Activated gamma-delta T cell treated with anti-CD3 and anti-CD28 coated beads, Interleukin-2, amount 50 U/mL, for 16 hours (primary cell): ENCODE measurements around the gene A1BG.
A peak's percentile ranks its signal among the peaks of the same experiment; 100 is the strongest.
"Not testable (repeated sequence)": the region's sequence is repeated elsewhere in the genome, so short reads cannot be mapped to it uniquely, and the experiment has no call there.

ENCODE experiments used
- DNase-seq: peaks from one replicate; pipeline ENCODE4 v3.0.0-alpha.2; 2020; ENCODE audit warnings: low read depth

A1BG gene

DNA sequence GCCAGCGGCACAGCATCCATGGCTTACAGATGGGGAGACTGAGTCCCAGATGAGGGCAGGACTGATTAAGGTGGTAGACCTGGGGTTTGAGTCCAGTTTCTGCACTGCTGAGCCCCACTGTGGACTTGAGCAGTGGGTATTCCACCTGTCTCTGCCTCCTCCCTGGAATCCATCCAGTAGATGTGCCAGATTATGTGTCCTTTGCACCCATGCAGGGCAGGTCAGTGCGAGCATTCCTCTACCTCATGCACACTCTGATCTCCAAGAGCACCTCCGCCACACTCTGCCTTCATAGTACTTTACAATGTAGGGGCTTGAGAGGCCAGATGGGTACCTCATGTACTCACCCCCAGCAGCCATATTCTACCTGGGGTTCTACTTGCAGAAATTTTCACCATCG is 16.5 kb downstream of the A1BG start:
- no peak for DNase-seq

DNA sequence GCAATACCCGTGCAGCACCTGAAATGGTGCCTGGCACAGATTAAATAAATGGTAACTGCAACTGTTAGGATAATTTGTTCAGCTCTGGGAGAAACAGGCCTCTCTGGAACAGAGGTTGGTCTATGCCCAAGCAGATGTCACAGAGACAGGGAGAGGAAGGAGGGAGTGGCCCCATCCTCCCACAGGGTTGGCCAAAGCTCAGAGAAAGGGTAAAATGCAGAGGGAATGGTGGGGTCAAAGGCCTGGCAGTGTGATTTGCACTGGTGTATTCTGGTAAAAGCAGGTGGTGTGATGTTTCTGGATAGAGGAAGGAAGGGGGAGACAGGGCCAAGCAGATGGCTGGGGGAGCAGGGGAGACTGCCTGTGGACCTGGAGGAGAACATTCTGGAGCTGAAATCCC is 17.1 kb downstream of the A1BG start:
- no peak for DNase-seq

DNA sequence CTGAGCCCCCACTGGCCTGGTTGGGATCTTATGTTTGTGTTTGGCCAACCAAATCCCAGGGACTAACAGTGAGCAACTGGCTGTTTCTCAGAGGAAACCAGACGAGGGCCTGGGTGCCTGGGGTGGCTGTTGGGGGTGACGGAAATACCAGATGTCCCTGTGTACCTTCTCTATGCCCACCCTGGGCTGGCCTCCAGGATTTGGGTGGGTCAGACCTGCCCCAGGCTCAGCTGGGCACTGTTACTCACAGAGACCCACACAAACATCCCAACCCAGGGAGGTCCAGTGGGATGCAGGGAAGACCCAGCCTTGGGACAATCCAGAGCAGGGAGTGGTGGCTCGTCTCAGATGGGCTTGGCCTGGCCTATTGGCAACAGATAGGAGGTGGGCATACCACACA is 17.7 kb downstream of the A1BG start:
- DNase-seq, result no peak

DNA sequence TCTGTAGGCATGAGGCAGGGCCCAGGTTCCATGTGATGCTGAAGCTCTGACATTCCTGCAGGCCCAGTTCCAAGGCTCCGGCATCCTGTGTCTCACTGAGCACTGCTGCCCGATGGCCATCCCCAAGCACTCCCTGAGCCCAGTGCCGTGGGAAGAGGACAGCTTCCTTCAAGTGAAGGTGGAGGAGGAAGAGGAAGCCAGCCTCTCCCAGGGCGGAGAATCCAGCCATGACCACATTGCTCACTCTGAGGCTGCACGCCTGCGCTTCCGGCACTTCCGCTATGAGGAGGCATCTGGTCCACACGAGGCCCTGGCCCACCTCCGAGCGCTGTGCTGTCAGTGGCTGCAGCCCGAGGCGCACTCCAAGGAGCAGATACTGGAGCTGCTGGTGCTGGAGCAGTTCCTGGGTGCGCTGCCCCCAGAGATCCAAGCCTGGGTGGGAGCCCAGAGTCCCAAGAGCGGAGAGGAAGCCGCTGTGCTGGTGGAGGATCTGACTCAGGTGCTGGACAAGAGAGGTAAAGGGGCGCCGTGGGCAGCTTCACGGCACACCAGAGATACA is 18.5 kb downstream of the A1BG start:
- no peak for DNase-seq

DNA sequence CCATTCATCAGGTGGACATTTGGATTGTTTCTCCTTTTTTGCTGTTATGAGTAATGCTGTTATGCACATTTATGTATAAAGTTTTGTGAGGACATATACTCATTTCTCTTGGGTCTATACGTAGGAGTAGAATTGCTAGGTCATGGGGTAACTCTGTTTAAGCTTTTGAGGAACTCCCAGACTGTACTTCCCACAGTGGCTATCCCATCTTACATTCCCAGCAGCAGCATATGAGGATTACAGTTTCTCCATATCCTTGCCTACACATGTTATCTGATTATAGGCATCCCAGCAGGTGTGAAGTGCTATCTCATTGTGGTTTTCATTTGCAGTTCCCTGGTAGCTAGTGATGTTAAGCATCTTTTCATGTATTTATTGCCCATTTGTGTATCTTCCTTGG is 20.6 kb downstream of the A1BG start:
- DNase-seq, result no peak

DNA sequence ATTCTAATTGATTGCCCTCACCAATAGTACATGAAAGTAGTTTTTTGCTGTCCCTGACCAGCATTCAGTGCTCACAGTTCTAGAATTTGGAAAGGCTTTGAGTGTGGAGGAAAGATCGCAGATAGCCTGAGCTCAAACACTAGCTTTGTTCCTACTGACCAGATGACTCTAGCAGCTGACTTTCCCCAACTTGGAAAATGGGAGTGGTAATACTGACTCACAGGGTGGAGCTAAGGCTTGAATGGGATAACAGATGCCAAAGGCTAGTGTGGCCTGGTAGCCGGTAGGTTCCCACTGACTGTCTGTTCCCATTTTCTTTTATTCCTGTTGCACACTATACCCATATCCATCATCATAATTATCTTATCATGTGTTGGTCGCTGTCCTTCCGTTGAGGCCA is 22.8 kb downstream of the A1BG start:
- DNase-seq, result no peak

DNA sequence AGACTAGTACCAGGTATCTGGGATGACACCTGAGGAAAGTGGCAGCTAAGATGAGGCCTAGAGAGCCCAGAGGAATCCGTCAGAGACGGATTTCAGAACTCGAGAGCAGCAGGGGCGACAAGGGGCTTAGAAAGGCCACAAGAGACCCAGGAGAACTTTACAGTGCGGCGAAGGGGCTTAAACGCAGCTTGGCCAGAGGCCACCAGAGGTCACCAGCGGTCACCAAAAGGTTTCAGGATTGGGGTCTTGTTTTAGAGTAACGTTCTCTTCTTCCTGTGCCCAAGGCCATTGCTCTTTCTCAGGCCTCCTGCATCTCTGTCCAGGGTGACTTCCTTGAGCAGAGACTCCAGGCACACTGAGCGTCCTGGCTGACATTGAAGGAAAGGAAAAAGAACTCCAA is 24.3 kb downstream of the A1BG start:
- DNase-seq, result no peak

DNA sequence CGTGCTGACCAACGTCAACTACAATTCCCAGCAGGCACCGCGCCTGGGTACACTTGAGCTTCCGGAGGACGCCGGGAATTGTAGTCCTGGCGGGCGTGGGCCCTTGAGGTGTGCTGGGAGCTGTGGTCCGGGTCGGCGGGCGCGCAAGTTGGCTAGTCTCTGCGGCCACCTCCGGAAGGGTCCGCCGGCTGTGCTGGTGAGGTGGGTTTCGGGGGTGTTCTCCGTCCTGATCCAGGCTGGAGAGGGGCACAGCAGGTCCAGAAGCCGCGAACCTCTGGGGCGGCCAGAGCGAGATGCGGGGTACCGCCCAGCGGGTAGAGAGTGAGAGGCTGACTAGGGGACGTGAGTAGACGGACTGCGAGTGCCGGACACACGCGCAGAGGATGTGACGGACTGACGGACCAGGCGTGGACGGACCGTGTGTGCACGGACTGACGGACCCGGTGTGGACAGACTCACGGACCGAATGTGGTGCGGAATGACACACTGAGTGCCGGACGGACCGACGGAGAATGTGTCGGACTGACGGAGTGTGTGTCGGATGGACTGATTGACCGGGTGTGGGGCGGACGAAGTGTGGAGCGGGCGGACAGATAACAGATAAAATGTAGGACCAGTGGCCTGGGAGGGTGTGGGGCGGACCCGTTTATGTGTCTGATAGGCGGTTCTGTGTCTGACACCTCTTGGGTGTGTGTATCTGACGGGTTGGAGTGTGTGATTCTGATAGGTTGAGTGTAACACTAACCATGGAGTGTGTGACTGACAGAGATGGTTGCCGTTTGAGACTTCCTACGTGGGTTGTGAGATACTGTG is 26.2 kb downstream of the A1BG start, which contains the start of gene ZSCAN22:
TSS of gene ZSCAN22 (plus strand) at position 81 of the 813 bp plus-strand sequence. CDS start 7,809 bp downstream, outside the sequence.
- peak; percentile 85 for DNase-seq

DNA sequence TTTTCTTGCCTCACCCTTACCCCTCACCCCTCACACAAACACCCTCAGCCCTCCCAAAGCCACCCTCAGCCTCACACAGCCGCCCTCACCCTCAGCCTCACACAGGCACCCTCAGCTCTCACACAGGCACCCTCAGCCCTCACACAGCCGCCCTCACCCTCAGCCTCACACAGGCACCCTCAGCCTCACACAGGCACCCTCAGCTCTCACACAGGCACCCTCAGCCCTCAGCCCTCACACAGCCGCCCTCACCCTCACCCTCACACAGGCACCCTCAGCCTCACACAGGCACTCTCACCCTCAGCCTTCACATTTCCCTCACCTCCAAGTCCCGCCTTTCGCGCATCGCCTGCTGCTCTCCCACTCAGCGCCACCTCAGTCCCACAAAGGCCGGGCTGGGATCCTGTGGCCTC is 26.8 kb downstream of the A1BG start:
- no peak for DNase-seq

DNA sequence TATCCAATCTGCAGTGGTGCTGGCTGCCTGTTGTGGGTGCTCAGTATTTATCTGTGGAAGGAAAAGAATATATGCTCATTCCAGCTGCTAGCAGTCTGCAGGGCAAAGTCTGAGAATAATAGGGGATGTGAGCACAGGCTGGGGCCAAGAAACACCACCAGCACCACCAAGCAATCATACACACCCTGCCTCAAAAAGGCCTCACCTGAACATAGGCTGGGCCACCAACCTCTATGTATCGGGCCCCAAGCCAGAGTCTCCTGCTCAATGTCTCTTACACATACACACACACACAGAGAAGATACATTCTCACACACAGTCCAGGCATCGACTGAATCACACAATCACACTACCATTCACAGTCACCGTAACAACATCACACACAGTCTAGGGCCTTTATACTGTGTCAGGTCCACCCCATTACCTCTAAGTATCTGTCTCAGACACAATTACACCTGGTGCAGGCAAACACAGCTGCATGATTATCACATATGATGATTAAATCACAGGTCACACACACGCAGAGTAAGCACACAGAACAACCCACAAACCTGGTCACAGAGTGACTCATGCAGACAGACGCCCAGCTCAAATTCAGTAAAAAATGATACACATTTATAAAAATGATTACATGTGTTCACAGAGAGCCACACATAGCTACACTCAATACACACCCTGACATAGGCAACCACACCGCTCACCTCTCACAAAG is 27.8 kb downstream of the A1BG start:
- DNase-seq, result no peak

DNA sequence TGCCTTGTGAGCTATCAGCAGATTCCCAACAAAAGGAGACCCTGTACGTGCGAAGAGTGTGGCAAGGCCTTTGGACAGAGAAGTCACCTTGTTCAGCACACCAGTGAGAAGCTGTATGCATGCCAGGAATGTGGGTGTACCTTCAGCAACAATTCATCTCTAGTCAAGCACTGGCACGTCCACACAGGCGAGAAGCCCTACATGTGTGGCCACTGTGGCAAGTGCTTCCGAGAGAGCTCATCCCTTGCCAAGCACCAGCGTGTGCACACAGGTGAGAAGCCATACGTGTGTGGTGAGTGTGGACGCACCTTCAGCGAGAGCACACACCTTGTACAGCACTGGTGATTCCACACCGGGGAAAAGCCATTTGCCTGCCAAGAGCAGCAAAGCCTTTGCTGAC is 34.1 kb downstream of the A1BG start:
- DNase-seq, result no peak

DNA sequence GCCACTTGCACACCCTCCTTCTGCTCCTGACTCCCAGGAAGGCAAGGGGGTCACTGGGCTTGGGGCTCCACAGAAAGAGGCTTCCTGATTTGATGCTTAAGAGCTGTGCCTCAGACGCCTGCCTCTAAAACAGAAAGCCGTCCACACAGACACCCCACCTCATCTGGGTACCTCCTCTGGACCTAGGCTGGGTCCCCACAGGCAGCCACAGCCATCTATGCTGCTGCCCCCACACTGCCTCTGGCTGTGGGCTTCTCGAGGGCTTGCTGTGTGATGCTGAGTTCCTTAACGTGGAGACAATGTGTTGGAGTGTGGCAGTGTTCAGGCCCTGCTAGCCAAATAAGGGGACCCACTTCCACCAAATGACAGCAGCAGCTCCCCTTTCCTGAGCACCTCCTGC is 35.0 kb downstream of the A1BG start:
- no peak for DNase-seq

DNA sequence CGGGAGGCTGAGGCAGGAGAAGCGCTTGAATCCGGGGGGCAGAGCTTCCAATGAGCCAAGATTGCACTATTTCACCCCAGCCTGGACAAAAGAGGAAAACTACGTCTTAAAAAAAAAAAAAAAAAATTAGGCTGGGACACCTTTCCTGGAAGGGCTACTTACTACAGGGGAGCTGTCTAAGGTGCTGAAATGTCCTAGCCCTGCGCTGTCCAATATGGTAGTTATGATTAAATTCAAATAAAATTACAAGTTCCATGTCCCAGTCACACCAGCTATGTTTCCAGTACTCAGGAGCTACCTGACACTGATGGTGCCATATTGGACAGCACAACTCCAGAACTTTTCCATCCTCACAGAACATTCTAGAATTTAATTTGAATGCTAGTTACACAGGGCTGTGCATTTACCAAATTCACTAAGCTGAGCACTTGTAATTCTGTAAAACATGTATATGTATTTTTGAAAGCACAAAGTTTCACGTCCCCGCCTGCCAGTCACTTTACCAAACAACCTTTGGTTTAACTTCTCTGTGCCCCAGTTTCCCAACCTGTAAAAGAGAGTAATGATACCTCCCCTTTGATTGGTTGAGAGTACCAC is 35.7 kb downstream of the A1BG start:
- no peak for DNase-seq

DNA sequence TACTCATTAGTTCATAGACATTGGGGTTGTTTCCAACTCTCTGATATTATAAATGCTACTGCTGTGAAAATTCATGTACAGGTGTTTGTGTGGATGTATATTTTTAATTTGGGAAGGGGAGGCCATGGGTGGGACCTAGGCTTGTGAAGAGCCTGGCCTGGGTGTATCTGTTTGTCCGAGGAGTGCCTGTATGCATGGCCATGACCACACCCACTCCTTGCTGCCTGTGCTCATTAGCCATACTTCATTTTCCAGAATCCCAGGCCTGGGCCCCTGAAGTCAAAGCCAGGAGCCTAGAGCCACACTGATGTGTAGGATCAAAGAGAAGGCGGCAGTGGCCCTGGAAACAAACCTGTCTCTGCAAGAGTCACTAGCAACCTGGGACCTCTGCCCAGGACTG is 37.7 kb downstream of the A1BG start:
- DNase-seq, result no peak

DNA sequence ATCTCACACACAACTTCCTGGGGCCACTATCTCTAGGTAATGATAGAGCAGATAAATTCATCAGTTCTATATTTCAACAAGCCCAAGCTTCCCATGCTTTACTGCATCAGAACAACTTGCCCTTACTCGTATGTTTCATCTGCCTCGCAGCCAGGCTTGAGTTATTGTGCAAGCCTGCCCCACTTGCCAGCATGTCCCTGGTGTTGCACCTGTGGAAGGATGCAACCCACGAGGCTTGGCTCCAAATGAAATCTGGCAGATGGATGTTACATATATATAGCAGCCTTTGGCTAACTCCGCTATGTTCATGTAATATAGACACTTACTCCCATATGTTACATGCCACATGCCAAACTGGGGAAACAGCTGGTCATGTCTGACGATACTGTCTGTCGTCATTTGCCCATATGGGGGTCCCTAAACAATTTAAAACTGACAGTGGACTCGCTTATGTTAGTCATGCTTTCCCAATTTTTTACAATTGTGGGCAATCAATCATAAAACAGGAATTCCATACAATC is 41.9 kb downstream of the A1BG start:
- DNase-seq, result no peak

DNA sequence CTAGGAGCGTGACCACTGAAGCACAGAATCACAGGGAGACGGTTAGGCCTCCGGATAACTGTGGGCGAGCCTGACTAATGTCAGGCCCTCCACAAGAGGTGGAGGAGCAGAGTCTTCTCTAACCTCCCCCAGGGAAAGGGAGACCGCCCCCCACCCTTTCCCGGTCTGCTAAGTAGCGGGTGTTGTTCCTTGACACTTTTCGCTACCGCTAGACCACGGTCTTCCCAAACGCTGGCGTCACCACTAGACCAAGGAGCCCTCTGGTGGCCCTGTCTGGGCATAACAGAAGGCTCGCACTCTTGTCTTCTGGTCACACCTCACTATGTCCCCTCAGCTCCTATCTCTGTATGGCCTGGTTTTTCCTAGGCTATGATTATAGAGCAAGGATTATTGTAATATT is 42.6 kb downstream of the A1BG start:
- DNase-seq, result not testable (repeated sequence)

DNA sequence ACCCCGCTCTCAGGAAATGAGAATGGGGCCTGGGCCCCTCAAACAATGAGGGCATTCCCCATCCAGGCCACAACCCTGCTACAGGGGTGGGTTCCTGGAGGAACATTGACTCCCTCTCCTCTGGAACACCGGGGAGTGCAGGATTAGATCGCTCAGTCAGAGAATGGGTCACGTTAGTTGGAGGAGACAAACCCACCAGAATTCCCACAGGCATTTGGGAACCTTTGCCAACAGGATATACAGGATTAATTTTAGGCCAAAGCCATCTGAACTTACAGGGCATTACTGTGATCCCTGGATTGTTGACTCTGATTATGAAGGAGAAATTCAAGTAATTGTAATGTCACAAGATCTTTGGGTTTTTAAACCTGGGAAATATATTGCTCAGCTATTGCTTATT is 45.6 kb downstream of the A1BG start:
- DNase-seq, result no peak

DNA sequence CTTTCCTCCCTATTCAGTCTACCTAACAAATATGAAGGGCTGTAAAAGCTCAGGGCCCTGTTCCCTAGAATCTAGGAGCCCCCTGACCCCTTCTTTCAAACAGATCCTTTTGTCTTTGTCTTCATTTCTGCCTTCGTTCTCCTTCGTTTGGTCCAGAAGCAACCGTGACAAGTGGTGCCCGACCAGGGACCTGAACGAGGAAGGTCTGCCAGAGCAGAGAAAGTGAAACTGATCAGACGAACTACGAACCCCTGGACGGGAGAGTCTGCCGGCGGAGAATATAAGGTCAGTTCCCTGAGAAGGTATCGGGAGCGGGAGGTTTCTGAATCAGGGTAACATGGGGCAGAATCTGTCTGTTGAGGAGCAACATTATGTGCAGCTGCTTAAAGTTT is 47.4 kb downstream of the A1BG start:
- no peak for DNase-seq

DNA sequence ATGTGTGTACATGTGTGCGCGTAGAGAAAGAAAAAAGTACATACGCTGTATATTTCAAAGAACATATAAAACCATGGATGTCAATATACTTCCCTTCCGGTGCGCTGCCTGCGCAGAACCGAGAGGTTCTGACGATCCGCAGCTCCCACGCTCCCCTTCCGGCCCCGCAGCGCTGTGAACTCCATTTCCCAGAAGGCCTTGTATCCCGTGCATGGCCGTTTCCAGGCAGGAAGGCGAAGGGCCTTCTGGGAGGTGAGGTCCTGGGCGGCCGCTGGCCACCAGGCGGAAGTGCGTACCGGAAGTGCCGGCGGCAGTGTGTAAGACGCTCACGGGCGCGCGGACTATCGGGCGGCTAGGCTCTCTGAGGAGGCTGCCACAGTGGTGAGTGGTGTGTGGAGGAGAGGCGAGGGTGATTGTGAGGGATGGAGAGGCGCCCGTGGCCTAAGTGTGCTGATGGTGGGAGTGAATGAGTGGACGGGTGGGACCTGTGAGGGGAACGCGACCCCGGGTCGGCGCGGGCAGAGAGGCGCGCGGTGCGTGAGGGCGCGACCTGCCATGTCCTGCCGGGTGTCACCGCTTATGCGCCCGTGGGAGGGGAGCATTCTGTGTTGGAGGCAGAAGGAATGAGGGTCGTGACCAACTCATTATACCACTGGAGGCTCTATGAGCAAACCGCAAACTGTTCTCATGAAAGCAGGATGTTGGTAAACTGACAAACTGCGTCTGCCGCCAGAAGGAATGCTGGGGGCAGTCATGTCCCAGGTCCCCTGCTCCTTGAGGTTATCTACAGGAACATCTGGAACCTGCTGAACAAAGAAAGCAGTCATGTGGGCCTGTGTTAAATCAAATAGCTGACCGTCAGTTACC is 48.0 kb downstream of the A1BG start, which contains the start of gene ERVK3-1:
TSS of gene ERVK3-1 (plus strand) at position 313 of the 867 bp plus-strand sequence. CDS start 6,792 bp downstream, outside the sequence.
- peak; percentile 92 for DNase-seq

DNA sequence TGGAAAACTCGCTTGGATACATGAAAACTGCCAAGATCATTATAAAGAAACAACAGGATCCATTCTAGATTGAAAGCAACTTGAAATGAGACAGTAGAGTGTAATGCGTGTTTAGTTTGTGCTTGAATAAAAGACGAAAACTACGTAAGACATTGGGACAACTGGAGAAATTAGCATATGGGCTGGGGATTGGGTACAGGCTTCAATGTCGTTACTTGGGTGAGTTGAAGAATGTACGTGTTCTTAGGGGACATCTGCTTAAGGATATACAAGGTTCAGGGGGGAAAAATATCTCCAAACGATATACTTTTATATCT is 48.6 kb downstream of the A1BG start:
- no peak for DNase-seq

DNA sequence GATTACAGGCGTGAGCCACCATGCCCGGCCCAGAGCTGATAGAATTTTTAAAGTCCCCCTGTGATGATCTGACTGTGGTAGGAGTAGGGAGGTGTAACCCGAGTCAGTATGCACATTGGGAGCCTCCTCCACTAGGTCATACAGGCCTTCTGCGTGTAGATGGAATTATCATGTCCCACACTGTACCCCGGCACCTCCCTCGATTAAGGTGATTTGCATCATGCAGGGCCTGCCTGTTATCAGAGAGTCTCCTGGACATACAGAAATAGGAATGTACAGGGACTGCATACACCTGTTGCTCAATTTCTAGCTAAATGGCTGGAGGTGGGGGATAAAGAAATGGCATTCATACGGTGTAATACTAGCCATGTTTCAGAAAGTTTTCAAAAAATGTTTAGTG is 49.0 kb downstream of the A1BG start:
- no peak for DNase-seq

DNA sequence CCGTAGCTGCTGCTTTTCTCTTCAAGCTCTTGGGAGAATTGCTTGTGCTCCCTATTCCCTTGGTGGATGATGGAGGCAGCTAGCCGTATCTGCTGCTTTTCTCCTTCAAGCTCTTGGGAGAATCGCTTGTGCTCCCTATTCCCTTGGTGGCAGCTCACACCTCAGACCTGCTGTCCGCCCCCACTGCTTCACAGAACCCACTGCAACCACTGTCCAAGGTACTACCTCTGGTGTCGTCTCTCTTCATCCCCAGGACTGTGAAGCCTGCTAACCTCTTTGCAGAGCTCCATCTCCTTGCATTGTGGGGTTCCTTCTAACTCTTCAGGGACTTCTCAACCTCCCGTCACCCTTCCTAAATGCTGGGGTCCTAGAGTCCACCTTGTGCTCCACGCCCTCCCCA is 52.7 kb downstream of the A1BG start:
- no peak for DNase-seq
